ENCODE measurements around the gene CRELD1. TPM values are rescaled to one million over a fixed set of nuclear protein-coding genes. Genes with fewer than 3 reads are reported as not detected.
A peak's percentile ranks its signal among the peaks of the same experiment; 100 is the strongest.

CRELD1 gene
- total and polyA plus RNA-seq, 2 of the 13 experiments (the other 11 are each of a cell fraction or from before 2014, with no cell fraction given), result 27.1 to 61.9 TPM

DNA sequence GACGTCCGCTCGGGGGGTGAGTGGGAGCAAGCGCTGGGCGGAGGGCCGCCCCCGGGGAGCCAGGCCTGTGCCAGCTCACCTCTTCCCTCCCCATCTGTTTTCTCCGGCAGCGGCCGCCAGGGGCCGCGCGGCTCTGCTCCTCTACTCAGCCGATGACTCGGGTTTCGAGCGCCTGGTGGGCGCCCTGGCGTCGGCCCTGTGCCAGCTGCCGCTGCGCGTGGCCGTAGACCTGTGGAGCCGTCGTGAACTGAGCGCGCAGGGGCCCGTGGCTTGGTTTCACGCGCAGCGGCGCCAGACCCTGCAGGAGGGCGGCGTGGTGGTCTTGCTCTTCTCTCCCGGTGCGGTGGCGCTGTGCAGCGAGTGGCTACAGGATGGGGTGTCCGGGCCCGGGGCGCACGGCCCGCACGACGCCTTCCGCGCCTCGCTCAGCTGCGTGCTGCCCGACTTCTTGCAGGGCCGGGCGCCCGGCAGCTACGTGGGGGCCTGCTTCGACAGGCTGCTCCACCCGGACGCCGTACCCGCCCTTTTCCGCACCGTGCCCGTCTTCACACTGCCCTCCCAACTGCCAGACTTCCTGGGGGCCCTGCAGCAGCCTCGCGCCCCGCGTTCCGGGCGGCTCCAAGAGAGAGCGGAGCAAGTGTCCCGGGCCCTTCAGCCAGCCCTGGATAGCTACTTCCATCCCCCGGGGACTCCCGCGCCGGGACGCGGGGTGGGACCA, 632 bp upstream of the CRELD1 start (continued):
- TF ChIP-seq, protein P1, sequence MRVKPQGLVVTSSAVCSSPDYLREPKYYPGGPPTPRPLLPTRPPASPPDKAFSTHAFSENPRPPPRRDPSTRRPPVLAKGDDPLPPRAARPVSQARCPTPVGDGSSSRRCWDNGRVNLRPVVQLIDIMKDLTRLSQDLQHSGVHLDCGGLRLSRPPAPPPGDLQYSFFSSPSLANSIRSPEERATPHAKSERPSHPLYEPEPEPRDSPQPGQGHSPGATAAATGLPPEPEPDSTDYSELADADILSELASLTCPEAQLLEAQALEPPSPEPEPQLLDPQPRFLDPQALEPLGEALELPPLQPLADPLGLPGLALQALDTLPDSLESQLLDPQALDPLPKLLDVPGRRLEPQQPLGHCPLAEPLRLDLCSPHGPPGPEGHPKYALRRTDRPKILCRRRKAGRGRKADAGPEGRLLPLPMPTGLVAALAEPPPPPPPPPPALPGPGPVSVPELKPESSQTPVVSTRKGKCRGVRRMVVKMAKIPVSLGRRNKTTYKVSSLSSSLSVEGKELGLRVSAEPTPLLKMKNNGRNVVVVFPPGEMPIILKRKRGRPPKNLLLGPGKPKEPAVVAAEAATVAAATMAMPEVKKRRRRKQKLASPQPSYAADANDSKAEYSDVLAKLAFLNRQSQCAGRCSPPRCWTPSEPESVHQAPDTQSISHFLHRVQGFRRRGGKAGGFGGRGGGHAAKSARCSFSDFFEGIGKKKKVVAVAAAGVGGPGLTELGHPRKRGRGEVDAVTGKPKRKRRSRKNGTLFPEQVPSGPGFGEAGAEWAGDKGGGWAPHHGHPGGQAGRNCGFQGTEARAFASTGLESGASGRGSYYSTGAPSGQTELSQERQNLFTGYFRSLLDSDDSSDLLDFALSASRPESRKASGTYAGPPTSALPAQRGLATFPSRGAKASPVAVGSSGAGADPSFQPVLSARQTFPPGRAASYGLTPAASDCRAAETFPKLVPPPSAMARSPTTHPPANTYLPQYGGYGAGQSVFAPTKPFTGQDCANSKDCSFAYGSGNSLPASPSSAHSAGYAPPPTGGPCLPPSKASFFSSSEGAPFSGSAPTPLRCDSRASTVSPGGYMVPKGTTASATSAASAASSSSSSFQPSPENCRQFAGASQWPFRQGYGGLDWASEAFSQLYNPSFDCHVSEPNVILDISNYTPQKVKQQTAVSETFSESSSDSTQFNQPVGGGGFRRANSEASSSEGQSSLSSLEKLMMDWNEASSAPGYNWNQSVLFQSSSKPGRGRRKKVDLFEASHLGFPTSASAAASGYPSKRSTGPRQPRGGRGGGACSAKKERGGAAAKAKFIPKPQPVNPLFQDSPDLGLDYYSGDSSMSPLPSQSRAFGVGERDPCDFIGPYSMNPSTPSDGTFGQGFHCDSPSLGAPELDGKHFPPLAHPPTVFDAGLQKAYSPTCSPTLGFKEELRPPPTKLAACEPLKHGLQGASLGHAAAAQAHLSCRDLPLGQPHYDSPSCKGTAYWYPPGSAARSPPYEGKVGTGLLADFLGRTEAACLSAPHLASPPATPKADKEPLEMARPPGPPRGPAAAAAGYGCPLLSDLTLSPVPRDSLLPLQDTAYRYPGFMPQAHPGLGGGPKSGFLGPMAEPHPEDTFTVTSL (CRISPR knock-in tag; IDR thresholded peaks at IDR 0.05; ENCODE audit: borderline replicate concordance), result peak; percentile 32; the same call in 1 of the 2 replicates
- no peak for TF ChIP-seq KLF16 (CRISPR knock-in tag; IDR thresholded peaks at IDR 0.05)
- TF ChIP-seq, protein P2, sequence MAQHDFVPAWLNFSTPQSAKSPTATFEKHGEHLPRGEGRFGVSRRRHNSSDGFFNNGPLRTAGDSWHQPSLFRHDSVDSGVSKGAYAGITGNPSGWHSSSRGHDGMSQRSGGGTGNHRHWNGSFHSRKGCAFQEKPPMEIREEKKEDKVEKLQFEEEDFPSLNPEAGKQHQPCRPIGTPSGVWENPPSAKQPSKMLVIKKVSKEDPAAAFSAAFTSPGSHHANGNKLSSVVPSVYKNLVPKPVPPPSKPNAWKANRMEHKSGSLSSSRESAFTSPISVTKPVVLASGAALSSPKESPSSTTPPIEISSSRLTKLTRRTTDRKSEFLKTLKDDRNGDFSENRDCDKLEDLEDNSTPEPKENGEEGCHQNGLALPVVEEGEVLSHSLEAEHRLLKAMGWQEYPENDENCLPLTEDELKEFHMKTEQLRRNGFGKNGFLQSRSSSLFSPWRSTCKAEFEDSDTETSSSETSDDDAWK (CRISPR knock-in tag; IDR thresholded peaks at IDR 0.05), result no peak
- no peak for TF ChIP-seq RFXANK (CRISPR knock-in tag; IDR thresholded peaks at IDR 0.05)
- no peak for TF ChIP-seq MEF2D (CRISPR knock-in tag; IDR thresholded peaks at IDR 0.05)
- TF ChIP-seq CCDC6 (CRISPR knock-in tag; IDR thresholded peaks at IDR 0.05), result no peak; the same call in 1 of the 2 replicates
- no peak for TF ChIP-seq GTF2F1 (IDR thresholded peaks at IDR 0.05; ENCODE audit: low read length)
- TF ChIP-seq ZSCAN25 (CRISPR knock-in tag; IDR thresholded peaks at IDR 0.05), result peak; percentile 43; the same call in 1 of the 2 replicates
- TF ChIP-seq, protein P3, sequence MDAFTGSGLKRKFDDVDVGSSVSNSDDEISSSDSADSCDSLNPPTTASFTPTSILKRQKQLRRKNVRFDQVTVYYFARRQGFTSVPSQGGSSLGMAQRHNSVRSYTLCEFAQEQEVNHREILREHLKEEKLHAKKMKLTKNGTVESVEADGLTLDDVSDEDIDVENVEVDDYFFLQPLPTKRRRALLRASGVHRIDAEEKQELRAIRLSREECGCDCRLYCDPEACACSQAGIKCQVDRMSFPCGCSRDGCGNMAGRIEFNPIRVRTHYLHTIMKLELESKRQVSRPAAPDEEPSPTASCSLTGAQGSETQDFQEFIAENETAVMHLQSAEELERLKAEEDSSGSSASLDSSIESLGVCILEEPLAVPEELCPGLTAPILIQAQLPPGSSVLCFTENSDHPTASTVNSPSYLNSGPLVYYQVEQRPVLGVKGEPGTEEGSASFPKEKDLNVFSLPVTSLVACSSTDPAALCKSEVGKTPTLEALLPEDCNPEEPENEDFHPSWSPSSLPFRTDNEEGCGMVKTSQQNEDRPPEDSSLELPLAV (CRISPR knock-in tag; conservative IDR thresholded peaks at IDR 0.05; ENCODE audit: low read depth), result no peak
- TF ChIP-seq ZNF350 (CRISPR knock-in tag; IDR thresholded peaks at IDR 0.05; ENCODE audit: borderline replicate concordance, low read depth), result peak; percentile 53; the same call in 1 of the 2 replicates
- TF ChIP-seq ATF7-NPFF (CRISPR knock-in tag; IDR thresholded peaks at IDR 0.05; ENCODE audit: low read depth), result no peak; the same call in 1 of the 2 replicates
- TF ChIP-seq ZNF629 (CRISPR knock-in tag; conservative IDR thresholded peaks at IDR 0.05), result no peak; the same call in 1 of the 2 replicates
- TF ChIP-seq ZNF577 (CRISPR knock-in tag; IDR thresholded peaks at IDR 0.05; ENCODE audit: borderline replicate concordance, low read depth), result no peak
- no peak for TF ChIP-seq SMAD3 (CRISPR knock-in tag; IDR thresholded peaks at IDR 0.05)
- TF ChIP-seq, protein P4, sequence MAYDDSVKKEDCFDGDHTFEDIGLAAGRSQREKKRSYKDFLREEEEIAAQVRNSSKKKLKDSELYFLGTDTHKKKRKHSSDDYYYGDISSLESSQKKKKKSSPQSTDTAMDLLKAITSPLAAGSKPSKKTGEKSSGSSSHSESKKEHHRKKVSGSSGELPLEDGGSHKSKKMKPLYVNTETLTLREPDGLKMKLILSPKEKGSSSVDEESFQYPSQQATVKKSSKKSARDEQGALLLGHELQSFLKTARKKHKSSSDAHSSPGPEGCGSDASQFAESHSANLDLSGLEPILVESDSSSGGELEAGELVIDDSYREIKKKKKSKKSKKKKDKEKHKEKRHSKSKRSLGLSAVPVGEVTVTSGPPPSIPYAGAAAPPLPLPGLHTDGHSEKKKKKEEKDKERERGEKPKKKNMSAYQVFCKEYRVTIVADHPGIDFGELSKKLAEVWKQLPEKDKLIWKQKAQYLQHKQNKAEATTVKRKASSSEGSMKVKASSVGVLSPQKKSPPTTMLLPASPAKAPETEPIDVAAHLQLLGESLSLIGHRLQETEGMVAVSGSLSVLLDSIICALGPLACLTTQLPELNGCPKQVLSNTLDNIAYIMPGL (CRISPR knock-in tag; IDR thresholded peaks at IDR 0.05; ENCODE audit: borderline replicate concordance in 1 of 2, low read depth in 1 of 2), result peak; percentile 72 to 91; a peak in 3 of 4 replicates
- TF ChIP-seq SRSF4 (IDR thresholded peaks at IDR 0.05; ENCODE audit: low read depth, low read length, poor library complexity, severe bottlenecking), result no peak
- no peak for TF ChIP-seq JDP2 (CRISPR knock-in tag; IDR thresholded peaks at IDR 0.05; ENCODE audit: borderline replicate concordance)
- peak; percentile 9; the same call in 1 of the 2 replicates for TF ChIP-seq KDM1A (CRISPR knock-in tag; IDR thresholded peaks at IDR 0.05)
